CD1c-positive myeloid dendritic cell (primary cell): Measurements from ENCODE around the gene HNRNPUL1.
"Not testable (repeated sequence)": the region's sequence is repeated elsewhere in the genome, so short reads cannot be mapped to it uniquely, and the experiment has no call there.

Experiments
- DNase-seq: peaks from one replicate; pipeline ENCODE4 v3.0.0-alpha.2; 2016; ENCODE audit errors: extremely low spot score

The HNRNPUL1 gene

GRCh38 chr19:41276231-41276630, 12.1 kb downstream of the HNRNPUL1 start:
- no peak for DNase-seq

GRCh38 chr19:41278478-41278877, 14.3 kb downstream of the HNRNPUL1 start:
- DNase-seq: no peak

- DNase-seq: no peak
Observed at GRCh38 chr19:41288673-41289530, 24.7 kb downstream of the HNRNPUL1 start.

- DNase-seq: not testable (repeated sequence)
Observed at GRCh38 chr19:41289814-41290213, 25.6 kb downstream of the HNRNPUL1 start.

- DNase-seq: no peak
Observed at GRCh38 chr19:41294393-41294792, 30.2 kb downstream of the HNRNPUL1 start.

GRCh38 chr19:41295499-41295898, 31.3 kb downstream of the HNRNPUL1 start:
- DNase-seq: no peak

GRCh38 chr19:41296433-41296871, 32.3 kb downstream of the HNRNPUL1 start:
- no peak for DNase-seq

- no peak for DNase-seq
Observed at GRCh38 chr19:41297628-41298347, 33.6 kb downstream of the HNRNPUL1 start.

- DNase-seq: peak; percentile 80
Observed at GRCh38 chr19:41298348-41298964, 34.3 kb downstream of the HNRNPUL1 start.

- DNase-seq: peak; percentile 46
Observed at GRCh38 chr19:41299046-41299754, 35.0 kb downstream of the HNRNPUL1 start.

GRCh38 chr19:41299755-41300089, 35.5 kb downstream of the HNRNPUL1 start:
- DNase-seq: peak; percentile 20

GRCh38 chr19:41300555-41300954, 36.4 kb downstream of the HNRNPUL1 start:
- no peak for DNase-seq

GRCh38 chr19:41302624-41303351, 38.6 kb downstream of the HNRNPUL1 start:
- DNase-seq: no peak

GRCh38 chr19:41303954-41304353, 39.8 kb downstream of the HNRNPUL1 start:
- no peak for DNase-seq

- no peak for DNase-seq
Observed at GRCh38 chr19:41304706-41305483, 40.7 kb downstream of the HNRNPUL1 start.

- DNase-seq: no peak
Observed at GRCh38 chr19:41305927-41306793, 42.0 kb downstream of the HNRNPUL1 start.

GRCh38 chr19:41307090-41307875, 43.1 kb downstream of the HNRNPUL1 start:
- DNase-seq: peak; percentile 46

GRCh38 chr19:41307954-41308449, 43.8 kb downstream of the HNRNPUL1 start:
- DNase-seq: no peak
